Stimulated activated CD4-positive, alpha-beta T cell treated with anti-CD3 and anti-CD28 coated beads, Interleukin-15, amount 100 ng/mL, for 48 hours (primary cell): Measurements from ENCODE around the gene RIMOC1.
A peak's percentile ranks its signal among the peaks of the same experiment; 100 is the strongest.

Source experiments
- DNase-seq, 2 donors: peaks; one replicate each; pipeline ENCODE4 v3.0.0-alpha.2; 2020; ENCODE audit warnings: low read depth in 2 of 2

The RIMOC1 gene

GRCh38 chr5:41903892-41904799 is at the start of gene RIMOC1:
Gene RIMOC1, plus strand, starts transcription at chr5:41904344. Its CDS starts 24 bp downstream, at chr5:41904368.
- peak; percentile 98 for DNase-seq

GRCh38 chr5:41856644-41857491 is 47.3 kb upstream of the RIMOC1 start:
- no peak for DNase-seq

- no peak for DNase-seq
Measured at GRCh38 chr5:41857989-41858388, 46.2 kb upstream of the RIMOC1 start.

- no peak for DNase-seq
Measured at GRCh38 chr5:41858890-41859289, 45.3 kb upstream of the RIMOC1 start.

- no peak for DNase-seq
Measured at GRCh38 chr5:41863871-41864486, 40.2 kb upstream of the RIMOC1 start.

- DNase-seq, result no peak
Measured at GRCh38 chr5:41869151-41869723, 34.9 kb upstream of the RIMOC1 start.

GRCh38 chr5:41869724-41870626 is 34.2 kb upstream of the RIMOC1 start, which contains the start of gene OXCT1:
Gene OXCT1, minus strand, starts transcription at chr5:41870425. Its CDS starts 67 bp downstream, at chr5:41870358.
- peak; percentile 88 to 91 for DNase-seq

- DNase-seq, result no peak
Measured at GRCh38 chr5:41870627-41871048, 33.5 kb upstream of the RIMOC1 start.

GRCh38 chr5:41871852-41872251 is 32.3 kb upstream of the RIMOC1 start:
- DNase-seq, result no peak

- no peak for DNase-seq
Measured at GRCh38 chr5:41874512-41875060, 29.6 kb upstream of the RIMOC1 start.

GRCh38 chr5:41875121-41875520 is 29.0 kb upstream of the RIMOC1 start:
- no peak for DNase-seq

- DNase-seq, result no peak
Measured at GRCh38 chr5:41876678-41877077, 27.5 kb upstream of the RIMOC1 start.

GRCh38 chr5:41877408-41877807 is 26.7 kb upstream of the RIMOC1 start:
- no peak for DNase-seq

- DNase-seq, result no peak
Measured at GRCh38 chr5:41878173-41878572, 26.0 kb upstream of the RIMOC1 start.

- DNase-seq, result no peak
Measured at GRCh38 chr5:41878643-41879478, 25.3 kb upstream of the RIMOC1 start.

- no peak for DNase-seq
Measured at GRCh38 chr5:41882765-41883164, 21.4 kb upstream of the RIMOC1 start.

GRCh38 chr5:41883243-41883642 is 20.9 kb upstream of the RIMOC1 start:
- DNase-seq, result no peak

- DNase-seq, result no peak
Measured at GRCh38 chr5:41883936-41884335, 20.2 kb upstream of the RIMOC1 start.

- no peak for DNase-seq
Measured at GRCh38 chr5:41885286-41885685, 18.9 kb upstream of the RIMOC1 start.
